ENCODE data around the gene KCNE1.
"Not testable (repeated sequence)": the region's sequence is repeated elsewhere in the genome, so short reads cannot be mapped to it uniquely, and the experiment has no call there.

GRCh38 chr21:34467333-34467732 lies 44.7 kb downstream of the KCNE1 start:
- TF ChIP-seq CTCF (IDR thresholded peaks at IDR 0.05; ENCODE audit: poor library complexity); EZH2phosphoT487 (IDR thresholded peaks at IDR 0.05; ENCODE audit: low read depth, severe bottlenecking, unreplicated experiment); EZH2 (IDR thresholded peaks at IDR 0.05; ENCODE audit: borderline replicate concordance): not testable (repeated sequence)

Data from hepatocyte (in vitro differentiated cells).